G401.6 (cell line): ENCODE results near the gene VPS25.
"Not testable (repeated sequence)": the region's sequence is repeated elsewhere in the genome, so short reads cannot be mapped to it uniquely, and the experiment has no call there.

Experiments
- FAIRE-seq: peaks from 2 replicates; lab custom pipeline; 2012; peaks lifted over from hg19 to GRCh38; lab: Jason Lieb, UNC

The VPS25 gene

GRCh38 chr17:42769964-42770363 lies 3.3 kb upstream of the VPS25 start:
- FAIRE-seq, result not testable (repeated sequence)

GRCh38 chr17:42772945-42773289 lies 332 bp upstream of the VPS25 start:
- FAIRE-seq, result no peak

- FAIRE-seq, result no peak
These were observed 957 bp downstream of the VPS25 start for GRCh38 chr17:42774066-42774745.

- FAIRE-seq, result no peak
These were observed 2.4 kb downstream of the VPS25 start for GRCh38 chr17:42775534-42776098.

GRCh38 chr17:42778570-42778969 lies 5.3 kb downstream of the VPS25 start:
- no peak for FAIRE-seq

- no peak for FAIRE-seq
These were observed 6.2 kb downstream of the VPS25 start for GRCh38 chr17:42779304-42779935.

GRCh38 chr17:42779936-42780850 lies 6.9 kb downstream of the VPS25 start, which contains the start of gene WNK4:
Gene WNK4 (plus strand): TSS chr17:42780610. CDS start chr17:42780699, 89 bp downstream.
- no peak for FAIRE-seq

GRCh38 chr17:42780851-42781638 lies 7.8 kb downstream of the VPS25 start:
- FAIRE-seq, result no peak

GRCh38 chr17:42781639-42782165 lies 8.5 kb downstream of the VPS25 start:
- FAIRE-seq, result no peak

- no peak for FAIRE-seq
These were observed 9.2 kb downstream of the VPS25 start for GRCh38 chr17:42782166-42783061.

GRCh38 chr17:42783062-42783790 lies 10.0 kb downstream of the VPS25 start:
- no peak for FAIRE-seq

GRCh38 chr17:42783791-42784138 lies 10.5 kb downstream of the VPS25 start:
- no peak for FAIRE-seq

GRCh38 chr17:42784409-42784808 lies 11.2 kb downstream of the VPS25 start:
- no peak for FAIRE-seq

- no peak for FAIRE-seq
These were observed 11.8 kb downstream of the VPS25 start for GRCh38 chr17:42784811-42785592.

- no peak for FAIRE-seq
These were observed 14.0 kb downstream of the VPS25 start for GRCh38 chr17:42787266-42787665.

- no peak for FAIRE-seq
These were observed 18.7 kb downstream of the VPS25 start for GRCh38 chr17:42791948-42792347.

- FAIRE-seq, result no peak
These were observed 19.3 kb downstream of the VPS25 start for GRCh38 chr17:42792545-42792944.

- FAIRE-seq, result no peak
These were observed 21.8 kb downstream of the VPS25 start for GRCh38 chr17:42795061-42795460.

- no peak for FAIRE-seq
These were observed 22.2 kb downstream of the VPS25 start for GRCh38 chr17:42795465-42795864.
